ENCODE data around the gene STK11IP.

The STK11IP gene

DNA sequence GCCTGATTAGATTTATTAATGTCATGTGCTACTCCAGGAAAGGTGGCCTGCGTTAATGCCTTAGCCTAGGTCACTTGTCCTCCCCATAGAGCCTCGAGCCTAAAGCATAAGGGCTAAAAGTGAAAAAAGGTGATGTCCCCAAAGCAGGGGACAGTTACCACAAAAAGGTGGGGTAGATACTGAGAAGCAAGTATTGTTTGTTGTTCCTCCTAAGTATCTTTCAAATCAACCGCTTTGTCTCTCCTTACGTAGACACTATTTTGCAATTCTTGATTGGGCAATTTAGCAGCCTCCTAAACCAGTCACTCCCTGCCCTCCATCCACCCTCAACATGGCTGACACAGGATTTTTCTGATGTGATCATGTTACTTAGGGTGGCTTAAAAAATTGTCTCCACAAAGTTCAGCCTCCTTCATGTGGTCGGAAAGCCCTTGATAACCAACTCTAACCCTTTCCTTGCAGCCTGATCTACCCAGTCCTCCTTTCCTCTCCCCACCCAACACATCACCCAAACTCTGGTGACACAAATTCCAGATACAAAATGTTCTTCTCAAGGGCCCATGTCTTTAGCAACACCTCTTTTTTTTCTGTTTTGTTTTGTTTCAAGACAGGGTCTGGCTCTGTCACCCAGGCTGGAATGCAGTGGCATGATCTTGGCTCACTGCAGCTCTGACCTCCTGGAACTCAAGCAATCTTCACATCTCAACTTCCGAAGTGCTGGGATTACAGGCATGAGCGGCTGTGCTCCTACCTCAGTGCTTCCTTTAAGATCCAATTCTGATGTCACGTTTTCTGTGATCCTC, 18.6 kb upstream of the STK11IP start:
- DNase-seq = no peak

DNA sequence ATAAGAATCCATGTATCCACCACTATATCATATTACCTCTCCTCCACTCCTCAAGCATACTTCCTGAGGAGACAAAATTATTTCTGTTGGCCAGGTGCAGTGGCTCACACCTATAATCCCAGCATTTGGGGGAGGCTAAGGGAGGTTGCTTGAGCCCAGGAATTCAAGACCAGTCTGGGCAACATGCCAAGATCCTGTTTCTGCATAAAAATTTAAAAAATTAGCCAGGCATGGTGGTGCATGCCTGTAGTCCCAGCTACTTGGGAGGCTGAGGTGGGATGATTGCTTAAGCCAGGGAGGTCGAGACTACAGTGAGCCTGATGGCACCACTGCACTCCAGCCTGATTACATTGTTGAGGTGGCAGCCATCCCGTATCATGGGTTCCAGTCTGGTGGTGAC, 16.3 kb upstream of the STK11IP start:
- no peak for DNase-seq

DNA sequence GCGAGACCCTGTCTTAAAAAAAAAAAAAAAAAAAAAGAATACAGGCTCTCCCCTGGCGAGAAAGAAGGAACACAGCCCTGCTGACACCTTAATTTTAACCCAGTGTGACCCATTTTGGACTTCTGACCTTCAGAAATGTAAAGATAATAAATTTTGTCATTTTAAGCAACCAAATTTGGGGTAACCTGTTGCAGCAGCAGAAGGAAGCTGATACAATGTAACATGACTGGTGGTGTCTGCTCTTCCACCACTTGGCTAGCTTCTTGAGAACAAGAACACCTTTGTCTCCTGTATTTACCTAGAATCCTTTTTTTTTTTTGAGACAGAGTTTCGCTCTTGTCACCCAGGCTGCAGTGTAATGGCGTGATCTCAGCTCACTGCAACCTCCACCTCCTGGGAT, 6.6 kb upstream of the STK11IP start:
- DNase-seq = no peak

DNA sequence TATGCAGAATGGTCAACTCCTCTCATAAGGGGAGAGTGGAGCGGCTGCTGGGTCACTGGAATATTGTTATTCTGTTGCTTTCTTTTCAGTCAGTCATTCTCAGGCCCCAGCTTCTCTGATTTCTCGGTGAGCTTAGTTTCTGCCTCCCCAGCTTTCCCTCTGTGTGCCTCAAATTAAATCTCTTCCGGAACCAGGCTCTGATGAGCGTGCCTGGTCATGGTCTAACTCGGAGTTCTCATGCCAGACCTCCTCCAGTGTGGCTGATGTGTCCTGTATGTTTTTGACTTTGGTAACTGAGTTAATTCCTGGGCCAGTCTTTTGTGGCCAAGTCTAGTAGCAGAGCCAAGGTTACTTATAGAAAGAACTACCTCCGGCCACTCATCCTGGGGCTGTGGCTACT, 4.9 kb upstream of the STK11IP start:
- no peak for DNase-seq

DNA sequence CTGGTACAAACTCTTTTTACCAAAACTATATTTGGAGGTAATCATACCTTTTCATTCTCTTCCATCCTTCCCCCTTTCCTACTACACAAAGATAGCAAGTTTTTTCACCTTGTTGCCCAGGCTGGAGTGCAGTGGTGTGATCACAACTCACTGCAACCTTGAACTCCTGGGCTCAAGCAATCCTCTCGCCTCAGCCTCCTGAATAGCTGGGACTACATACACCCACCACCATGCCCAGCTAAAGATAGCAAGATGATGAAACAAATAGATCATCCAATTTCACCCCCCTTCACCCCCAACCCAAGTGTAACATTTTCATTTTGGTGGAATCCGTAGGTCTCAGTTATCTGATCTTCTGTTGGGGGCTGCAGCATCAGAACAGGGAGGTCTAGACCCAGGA, 4.5 kb upstream of the STK11IP start:
- no peak for DNase-seq

DNA sequence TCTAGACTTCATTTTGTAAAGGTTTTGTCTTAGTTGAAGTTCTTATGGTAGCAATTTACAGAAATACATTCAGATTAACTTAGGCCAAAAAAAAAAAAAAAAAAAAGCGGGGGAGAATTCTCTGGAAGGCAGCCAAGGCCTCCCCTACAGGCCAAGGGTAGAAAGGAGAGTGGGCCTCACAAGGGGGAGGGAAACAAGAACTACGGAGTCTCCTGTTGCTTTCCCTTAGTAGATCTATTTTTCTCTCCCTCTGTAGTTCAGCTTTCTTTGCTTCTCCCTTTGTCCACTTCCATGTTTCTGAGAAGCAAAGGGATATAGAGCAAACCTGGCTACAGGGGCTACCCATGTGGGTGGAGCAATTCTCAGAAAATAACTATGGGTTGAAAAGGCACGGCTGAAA, 2.4 kb upstream of the STK11IP start:
- no peak for DNase-seq

DNA sequence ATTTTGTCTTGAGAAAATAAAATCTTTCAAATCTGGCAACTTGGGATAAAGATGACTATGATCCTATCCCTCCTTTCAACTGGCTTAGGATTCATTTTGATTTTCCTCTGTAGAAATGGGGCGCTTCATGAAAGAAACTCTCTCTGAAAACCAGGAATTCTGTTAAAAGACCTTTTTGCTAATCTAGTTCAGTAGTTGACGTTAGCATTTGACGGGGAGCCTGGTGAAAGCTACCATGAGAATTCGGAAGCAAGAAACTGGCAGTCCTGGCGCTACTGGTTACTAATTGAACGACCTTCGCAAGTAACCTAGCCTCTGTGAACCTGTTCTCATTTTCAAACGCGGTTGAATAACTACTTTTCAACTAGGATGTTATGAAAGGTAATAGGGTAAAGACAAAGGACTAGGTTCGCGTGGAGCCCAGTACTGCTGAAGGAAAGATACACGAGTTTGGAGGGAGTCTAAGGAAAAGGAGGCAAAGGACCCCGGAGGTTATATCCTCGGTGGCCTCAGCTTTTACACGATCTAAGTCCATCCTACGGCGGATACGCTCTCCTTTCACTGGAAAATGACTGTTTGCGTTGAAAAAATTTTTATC, 604 bp upstream of the STK11IP start:
- DNase-seq = no peak

DNA sequence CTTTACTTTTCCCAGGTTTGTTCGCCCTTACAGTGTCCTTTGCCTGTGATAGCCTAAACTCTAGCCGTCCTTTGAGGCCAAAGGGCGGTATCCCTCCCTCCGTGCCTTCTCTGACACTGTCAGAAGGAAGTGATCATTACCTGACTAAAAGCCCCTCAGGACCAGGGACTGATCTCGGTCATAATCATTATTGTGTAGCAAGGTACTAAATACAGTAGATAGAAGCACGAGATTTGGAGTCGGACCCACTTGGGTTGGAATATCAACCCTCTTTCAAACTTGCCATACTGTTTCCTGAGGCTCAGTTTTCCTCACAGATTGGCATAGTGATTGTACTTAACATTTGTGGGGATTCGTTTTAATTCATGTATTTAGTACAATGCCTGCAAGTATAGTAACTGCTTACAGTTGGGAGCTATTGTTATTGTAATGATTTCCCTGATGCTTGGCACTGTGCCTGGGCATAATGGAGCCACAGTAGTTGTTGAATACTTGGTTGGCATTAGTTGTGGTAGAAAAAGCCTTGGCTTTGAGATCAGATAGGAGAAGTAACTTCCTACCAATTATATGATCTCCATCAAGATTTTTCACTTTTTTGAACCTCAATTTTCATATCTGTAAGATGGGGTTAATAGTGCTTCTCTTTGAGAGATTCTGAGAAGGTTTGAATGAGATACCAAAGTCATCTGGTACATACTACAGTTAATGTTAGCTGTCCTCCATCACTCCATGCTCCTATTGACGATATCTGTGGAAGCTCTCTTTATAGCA, 836 bp downstream of the STK11IP start:
- no peak for DNase-seq

DNA sequence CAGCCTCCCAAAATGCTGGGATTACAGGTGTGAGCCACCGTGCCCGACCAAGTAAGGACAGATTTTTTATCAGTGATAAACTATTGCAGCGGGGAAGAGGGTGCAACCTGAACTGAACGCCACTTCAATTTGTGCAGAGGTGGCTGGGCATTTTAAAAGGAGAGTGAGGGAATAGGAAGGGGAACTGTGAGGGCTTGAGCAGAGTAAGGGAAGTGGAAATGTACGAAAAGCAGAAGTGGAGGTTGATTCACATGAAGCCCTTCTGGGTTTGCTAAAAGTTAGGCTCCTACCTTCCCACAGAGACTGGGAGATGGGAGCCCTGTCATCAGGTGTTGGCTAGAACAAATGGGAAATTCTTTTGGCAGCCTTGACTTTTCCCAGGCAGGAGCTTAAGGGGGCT, 6.1 kb downstream of the STK11IP start:
- no peak for DNase-seq

DNA sequence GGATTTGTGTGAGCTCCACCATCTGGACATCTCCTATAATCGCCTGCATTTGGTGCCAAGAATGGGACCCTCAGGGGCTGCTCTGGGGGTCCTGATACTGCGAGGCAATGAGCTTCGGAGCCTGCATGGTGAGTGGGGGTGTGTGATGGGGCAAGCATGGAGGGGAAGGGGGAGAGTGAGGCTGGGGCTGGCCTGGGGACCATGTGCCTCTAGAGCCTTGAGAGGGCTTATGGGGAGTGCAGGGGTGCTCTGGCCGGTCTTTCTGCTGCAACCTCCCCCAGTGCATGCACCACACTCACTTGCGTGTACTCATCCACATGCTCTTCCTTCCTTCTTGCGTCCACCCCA, 7.9 kb downstream of the STK11IP start:
- no peak for DNase-seq

DNA sequence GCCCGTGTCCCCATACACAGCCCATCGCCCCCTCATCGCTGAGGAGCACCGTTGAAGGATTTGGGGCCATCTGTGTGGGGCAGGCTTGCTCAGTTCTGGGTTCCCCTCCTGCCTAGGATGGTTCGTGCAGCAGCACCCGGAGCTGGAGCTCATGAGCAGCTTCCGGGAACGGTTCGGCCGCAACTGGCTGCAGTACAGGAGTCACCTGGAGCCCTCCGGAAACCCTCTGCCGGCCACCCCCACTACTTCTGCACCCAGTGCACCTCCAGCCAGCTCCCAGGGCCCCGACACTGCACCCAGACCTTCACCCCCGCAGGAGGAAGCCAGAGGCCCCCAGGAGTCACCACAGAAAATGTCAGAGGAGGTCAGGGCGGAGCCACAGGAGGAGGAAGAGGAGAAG, 10.3 kb downstream of the STK11IP start:
- no peak for DNase-seq

DNA sequence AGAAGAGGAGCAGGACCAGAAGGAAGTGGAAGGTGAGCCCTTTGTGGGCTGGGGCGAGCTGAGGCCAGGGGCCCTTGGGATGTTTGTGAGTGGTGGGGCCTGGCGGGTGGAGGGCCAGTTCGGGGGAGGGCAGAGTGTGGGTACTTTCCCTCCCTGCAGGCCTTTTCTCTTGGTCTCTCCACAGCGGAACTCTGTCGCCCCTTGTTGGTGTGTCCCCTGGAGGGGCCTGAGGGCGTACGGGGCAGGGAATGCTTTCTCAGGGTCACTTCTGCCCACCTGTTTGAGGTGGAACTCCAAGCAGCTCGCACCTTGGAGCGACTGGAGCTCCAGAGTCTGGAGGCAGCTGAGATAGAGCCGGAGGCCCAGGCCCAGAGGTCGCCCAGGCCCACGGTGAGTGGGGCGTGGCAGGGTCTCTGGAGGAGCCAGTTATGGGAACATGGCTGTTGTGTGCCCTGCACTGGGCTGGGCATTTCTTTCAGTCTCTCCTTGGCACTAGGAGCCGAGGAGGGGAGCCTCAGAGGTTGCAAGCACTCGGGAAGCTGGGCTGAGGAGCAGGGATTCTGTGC, 10.8 kb downstream of the STK11IP start:
- DNase-seq = no peak

DNA sequence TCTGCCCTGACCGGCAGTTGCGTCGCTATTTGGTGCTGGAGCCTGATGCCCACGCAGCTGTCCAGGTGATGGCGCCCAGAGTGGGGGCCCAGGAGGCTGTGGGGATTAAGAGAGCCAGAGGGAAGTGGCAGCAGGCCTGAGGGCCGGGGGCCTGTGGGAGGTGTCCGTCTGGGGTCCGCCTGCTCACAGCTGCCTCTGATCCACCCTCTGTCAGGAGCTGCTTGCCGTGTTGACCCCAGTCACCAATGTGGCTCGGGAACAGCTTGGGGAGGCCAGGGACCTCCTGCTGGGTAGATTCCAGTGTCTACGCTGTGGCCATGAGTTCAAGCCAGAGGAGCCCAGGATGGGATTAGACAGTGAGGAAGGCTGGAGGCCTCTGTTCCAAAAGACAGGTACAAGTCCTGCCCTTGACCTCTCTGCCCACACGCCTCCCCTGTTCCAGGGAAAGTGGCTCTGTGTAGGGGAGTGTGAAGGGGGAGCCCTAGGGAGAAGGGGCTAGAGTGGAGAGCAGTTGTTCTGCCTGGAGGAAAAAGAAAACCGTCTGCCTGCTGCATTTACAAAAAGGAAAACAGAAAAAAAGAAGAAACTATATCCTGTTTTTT, 11.6 kb downstream of the STK11IP start:
- no peak for DNase-seq

DNA sequence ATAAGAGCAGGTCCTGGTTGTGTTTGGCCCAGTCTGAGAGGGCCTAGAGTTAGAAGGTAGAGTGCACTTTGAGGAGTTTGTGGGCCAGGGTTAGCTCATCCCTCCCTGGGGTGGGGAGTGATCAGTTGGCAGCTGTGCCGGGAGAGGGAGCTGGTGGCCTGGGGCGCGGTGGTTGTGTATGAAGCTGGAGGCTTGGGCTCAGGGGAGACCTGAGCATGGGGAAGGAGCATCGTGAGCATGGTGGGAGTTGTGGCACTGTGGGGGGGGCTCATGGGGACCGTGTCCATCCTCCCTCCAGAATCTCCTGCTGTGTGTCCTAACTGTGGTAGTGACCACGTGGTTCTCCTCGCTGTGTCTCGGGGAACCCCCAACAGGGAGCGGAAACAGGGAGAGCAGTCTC, 13.6 kb downstream of the STK11IP start:
- no peak for DNase-seq

DNA sequence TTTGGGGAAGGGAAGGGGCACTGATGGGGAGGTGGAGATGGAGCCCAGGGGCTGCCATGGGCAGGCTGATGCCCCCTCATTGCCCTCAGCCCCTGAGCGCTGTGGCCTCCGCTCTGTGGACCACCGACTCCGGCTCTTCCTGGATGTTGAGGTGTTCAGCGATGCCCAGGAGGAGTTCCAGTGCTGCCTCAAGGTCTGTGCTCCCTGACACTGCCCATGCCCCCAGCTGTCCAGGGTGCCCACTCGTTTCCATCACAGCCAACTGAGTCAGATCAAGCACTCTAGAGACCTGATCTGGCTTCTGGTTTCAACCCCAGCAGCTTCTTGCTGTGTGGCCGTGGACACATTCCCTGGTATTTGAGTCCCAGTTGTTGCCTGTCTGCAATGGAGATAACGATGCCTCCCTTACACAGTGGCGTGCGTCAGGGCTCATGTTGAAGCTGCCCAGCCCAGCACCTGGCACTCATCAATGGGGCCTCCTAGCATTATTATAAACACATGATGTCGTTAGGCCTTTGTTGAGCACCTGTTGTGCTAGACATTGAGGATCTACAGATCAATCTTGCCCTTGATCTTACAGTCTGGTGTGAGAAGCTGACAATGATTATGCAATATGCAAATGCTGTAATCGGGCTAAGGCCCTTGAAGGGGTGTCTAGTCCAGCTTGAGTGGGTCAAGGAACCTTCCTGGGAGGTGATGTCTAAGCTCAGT, 14.4 kb downstream of the STK11IP start:
- peak; percentile 2 for DNase-seq

DNA sequence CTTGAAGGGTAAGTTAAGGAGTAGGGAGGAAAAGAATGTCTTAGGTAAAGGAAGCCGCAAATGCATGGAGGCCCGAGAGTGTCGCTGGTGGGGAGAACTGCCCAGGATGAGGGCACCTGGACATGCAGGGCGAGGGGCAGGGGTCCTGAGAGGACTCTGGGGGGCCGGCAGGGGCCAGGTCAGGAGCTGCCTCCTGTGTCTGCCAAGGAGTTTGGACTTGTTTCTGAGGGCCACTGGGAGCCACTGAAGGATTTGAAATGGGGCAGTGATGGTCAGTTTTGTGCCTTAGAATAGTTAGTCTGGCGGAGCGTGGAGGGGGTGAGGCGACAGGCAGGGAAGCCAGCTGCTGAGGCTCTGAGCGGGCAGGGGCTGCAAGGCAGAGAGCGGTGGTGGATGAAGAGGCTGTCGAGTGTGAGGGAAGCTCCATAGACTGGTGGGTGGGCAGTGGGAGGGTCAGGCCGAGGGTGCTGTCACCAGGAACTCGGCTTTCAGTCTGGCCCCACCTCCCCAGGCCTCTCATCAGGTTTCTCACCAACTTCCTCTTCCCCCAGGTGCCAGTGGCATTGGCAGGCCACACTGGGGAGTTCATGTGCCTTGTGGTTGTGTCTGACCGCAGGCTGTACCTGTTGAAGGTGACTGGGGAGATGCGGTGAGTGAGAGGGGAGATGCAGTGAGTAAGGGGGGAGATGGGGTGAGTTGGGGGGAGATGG, 15.1 kb downstream of the STK11IP start:
- DNase-seq = no peak

DNA sequence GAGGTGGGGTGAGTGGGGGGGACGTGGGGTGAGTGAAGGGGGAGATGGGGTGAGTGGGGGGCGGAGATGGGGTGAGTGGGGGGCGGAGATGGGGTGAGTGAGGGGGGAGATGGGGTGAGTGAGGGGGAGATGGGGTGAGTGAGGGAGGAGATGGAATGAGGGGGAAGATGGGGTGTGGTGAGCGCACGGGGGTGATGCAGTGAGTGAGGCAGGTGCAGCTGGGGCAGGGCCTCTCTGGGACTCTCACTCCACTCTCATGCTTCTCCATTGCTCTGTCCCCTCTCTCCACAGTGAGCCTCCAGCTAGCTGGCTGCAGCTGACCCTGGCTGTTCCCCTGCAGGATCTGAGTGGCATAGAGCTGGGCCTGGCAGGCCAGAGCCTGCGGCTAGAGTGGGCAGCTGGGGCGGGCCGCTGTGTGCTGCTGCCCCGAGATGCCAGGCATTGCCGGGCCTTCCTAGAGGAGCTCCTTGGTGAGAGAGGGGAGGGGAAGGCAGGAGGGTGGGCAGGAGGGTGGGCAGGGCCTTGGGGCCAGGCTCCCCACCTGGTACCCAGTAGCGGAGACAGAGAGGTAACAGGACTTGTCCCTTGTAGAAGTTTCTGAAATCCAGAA, 15.9 kb downstream of the STK11IP start:
- no peak for DNase-seq

DNA sequence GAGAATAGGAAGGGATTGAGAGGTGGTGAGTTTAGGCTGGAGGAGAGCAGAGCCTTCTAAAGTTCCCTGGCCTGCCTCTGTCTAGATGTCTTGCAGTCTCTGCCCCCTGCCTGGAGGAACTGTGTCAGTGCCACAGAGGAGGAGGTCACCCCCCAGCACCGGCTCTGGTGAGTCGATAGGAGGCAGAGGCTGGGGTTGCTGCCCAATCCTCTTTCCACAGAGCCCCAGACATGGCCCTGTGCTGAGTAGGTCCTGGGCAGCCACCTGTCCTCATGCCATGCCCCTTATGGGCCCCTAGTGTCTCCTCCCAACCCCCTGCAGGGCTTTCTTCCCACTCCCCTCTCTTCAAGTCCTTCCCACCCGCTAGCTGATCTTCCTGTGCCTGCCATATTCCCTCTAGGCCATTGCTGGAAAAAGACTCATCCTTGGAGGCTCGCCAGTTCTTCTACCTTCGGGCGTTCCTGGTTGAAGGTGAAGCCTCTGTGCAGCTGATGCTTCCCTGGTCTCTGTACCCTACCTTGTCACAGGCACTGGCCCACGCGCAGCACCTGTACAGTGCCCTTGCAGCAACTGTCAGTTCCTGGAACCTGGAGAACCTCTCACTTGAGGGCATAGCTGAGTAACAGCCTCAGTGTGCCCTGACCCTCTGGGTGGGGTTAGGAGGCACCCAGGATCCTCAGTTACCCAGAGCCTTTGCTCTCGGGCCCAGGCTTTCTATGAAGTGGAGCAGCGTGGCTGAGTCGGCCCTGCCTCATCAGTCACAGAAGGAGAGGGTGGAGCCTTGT, 16.6 kb downstream of the STK11IP start:
- DNase-seq = no peak

DNA sequence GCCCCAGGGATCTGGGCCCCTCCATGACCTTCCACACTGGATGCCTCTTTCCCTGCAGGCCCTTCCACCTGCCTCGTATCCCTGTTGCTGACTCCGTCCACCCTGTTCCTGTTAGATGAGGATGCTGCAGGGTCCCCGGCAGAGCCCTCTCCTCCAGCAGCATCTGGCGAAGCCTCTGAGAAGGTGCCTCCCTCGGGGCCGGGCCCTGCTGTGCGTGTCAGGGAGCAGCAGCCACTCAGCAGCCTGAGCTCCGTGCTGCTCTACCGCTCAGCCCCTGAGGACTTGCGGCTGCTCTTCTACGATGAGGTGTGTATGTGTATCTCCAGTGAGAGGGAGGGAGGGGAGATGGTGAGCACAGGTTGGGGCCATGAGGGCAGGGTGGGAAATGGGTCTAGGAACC, 17.4 kb downstream of the STK11IP start:
- no peak for DNase-seq

DNA sequence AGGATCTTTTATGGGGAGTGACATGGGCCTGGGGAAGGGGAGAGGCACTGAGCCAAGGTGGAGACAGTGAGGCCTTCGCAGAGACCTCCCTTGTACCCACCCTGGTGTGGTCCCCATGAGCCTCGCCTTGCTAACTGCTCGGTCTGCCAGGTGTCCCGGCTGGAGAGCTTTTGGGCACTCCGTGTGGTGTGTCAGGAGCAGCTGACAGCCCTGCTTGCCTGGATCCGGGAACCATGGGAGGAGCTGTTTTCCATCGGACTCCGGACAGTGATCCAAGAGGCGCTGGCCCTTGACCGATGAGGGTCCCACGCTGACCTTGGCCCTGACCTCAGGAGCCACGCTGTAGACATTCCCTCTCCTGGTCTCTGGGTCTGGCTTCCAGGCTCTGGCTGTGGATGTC, 18.2 kb downstream of the STK11IP start:
- DNase-seq = no peak

DNA sequence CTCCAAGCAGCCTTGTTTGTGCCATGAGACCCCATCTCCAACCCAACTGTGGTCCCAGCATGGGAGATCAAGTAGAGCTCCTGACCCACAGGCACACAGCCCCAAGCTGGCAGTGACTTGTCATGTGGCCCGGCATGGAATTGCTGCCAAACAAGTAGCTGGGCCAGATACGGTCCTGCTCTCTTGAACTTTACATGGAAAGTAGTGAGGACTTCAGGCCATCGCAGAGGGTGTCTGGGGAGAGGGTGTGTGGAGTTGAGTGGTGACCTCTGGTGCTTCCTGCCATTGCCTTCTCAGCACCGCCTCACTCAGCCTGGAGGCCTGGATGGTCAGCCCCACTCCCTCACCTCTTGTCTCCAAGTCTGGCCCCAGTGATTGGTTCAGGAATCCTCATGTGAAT, 18.9 kb downstream of the STK11IP start:
- DNase-seq = no peak

All from NCI-H1436 (cell line).